Stimulated activated CD8-positive, alpha-beta memory T cell treated with anti-CD3 and anti-CD28 coated beads, Interleukin-12 subunit alpha, Interleukin-12 subunit beta, amount 100 ng/mL, for 1 hour (primary cell): ENCODE results near the gene KLHL20.
"Not testable (repeated sequence)": the region's sequence is repeated elsewhere in the genome, so short reads cannot be mapped to it uniquely, and the experiment has no call there.

ENCODE experiments used
- DNase-seq: peaks from one replicate; pipeline ENCODE4 v3.0.0-alpha.2; 2020; ENCODE audit warnings: low read depth

The KLHL20 gene

DNA sequence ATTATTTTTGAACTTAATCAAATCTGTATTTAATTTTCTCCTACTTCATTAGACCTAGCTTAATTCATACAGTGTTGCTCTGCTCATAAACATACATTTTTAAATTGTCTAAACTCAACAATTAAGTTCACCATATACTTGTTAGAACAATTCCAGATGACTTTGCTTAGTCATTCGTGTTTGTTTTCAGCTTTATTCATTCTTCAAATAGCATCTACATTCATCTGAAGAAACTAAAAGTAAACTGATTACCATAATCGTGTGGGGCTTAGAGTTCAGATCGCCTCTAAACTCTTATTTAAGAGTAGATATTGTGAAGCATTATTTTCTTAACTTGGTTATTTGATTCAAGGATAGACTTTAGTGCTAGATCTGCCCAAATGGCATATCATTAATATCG lies 34.4 kb downstream of the KLHL20 start:
- no peak for DNase-seq

DNA sequence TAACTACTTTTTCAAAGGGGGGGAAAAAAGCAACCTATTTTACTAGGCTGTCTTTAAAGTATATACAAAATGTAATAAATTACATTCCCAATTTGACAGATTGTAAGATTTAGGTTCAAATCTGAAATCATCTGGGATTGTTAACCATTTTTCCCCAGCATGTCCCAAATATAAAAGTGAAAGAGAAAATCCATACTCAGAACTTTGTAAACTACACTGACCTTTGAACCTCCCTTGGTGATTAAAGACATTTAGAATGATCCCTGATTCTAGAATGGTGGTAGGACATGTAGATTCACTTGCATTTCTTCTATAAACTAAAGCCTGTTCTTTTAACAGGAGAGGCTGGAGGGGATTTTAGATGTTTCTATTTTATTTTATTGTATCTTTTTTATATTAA lies 39.0 kb downstream of the KLHL20 start:
- no peak for DNase-seq

DNA sequence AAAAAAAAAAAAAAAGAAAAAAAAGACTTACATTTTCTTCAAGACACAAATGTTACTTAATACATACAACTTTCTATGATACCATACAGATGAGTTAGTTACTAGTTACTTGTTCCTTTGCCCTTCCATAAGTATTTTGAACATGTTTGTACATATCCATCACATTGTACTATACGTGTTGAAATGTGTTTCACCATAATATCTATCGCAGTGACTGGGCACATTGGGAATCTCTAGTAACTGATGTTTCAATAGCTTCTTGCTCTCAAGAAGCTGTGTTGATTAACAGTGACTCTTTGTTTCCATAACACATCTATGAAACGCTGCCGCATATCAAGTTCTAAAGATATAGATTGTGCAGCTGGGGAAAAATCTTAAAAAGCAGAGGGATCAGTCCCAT lies 42.9 kb downstream of the KLHL20 start:
- no peak for DNase-seq

DNA sequence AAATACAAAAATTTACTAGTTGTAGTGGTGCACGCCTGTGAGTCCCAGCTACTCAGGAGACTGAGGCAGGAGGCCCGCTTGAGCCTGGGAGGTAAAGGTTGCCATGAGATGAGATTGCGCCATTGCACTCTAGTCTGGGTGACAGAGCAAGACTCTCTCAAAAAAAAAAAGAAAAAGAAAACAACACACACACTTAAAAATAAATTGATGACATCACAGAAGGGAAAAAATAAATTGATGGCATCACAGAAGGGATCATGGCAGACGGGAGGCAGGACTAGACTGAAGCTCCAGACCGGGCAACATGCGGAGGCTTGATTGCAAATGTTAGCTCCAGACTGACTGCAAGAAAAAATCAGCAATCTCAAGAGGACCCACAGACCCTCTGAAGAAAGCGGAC lies 43.3 kb downstream of the KLHL20 start:
- no peak for DNase-seq

DNA sequence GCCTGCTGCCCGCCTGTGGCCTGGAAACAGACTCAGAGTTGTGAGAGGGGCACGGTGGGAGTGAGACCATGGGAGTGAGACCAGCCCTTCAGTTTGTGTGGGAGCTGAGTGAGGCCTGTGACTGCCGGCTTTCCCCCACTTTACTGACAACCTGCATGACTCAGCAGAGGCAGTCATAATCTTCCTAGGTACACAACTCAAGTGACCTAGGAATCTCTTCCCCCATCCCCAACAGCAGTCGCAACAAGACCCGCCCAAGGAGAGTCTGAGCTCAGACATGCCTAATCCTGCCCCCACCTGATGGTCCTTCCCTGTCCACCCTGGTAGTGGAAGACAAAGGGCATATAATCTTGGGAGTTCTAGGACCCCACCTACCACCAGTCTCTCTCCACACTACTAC lies 44.2 kb downstream of the KLHL20 start:
- DNase-seq: no peak

DNA sequence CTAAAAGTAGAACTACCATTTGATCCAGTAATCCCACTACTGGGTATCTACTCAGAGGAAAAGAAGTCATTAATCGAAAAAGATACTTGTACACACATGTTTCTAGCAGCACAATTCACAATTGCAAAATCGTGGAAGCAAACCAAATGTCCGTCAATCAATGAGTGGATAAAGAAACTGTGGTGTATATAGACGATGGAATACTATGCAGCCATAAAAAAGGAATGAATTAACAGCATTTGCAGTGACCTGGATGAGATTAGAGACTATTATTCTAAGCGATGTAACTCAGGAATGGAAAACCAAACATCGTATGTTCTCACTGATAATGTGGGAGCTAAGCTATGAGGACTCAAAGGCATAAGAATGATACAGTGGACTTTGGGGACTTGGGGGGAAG lies 49.5 kb downstream of the KLHL20 start:
- not testable (repeated sequence) for DNase-seq

DNA sequence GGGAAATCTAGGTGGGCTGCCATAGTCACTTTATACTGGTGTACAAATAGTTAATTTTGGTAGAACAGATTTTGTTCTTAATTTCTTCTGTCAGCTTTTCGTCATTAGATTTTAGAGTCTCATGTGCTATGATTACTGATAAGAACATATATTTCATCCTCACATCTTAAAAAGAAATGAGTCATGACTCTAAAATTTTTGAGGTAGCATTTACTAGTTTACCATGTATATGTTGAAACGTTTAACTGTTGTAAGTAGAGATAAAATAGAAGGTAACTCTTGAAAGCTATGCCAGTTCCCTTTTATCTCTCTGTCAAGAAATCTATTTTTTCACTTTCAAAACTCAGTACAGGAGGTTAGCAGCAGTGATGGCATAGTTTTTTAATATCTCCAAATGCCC lies 53.4 kb downstream of the KLHL20 start:
- DNase-seq: no peak

DNA sequence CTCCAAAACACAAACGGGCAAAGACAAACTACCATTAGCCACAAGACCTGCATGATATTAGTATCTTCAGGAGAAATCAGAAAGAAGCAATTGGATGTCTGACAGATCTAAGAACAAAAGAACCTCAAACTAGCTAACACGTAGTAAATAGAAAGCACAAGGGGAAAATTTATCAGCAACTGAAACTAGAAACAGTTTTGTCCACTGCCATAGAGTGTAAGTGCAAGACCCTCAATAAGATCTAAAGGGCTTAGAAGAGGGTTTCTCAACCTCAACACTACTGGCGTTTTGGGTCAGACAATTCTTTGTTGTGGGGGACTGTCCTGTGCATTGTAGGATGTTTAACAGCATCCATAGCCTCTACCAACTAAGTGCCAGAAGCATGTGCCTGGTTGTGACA lies 54.0 kb downstream of the KLHL20 start:
- DNase-seq: no peak

DNA sequence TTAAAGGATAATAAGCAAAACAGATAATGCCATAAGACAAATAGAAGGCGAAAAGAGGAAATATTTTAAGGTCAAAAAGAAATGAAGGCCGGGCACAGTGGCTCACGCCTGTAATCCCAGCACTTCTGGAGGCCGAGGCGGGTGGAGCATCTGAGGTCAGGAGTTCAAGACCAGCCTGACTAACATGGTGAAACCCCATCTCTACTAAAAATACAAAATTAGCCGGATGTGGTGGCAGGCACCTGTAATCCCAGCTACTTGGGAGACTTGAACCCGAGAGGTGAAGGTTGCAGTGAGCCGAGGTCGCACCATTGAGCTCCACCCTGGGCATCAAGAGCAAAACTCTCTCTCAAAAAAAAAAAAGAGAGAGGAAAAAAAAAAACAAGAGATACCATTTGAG lies 55.5 kb downstream of the KLHL20 start:
- not testable (repeated sequence) for DNase-seq

DNA sequence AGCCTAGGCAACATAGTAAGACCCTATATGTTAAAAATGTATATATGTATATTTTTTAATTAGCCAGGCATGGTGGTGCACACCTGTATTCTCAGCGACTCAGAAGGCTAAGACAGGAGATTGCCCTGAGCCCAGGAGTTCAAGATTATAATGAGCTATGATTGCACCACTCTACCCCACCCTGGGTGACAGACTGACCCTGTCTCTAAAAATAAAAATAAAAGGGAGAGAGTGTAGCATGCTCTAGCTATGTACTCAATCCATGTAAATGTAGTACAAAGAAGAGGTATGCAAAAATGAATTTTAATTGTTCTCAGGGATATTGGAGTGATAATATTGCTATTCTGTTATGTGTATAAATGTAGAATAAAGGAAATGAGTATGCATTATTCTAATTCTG lies 56.8 kb downstream of the KLHL20 start:
- DNase-seq: no peak

DNA sequence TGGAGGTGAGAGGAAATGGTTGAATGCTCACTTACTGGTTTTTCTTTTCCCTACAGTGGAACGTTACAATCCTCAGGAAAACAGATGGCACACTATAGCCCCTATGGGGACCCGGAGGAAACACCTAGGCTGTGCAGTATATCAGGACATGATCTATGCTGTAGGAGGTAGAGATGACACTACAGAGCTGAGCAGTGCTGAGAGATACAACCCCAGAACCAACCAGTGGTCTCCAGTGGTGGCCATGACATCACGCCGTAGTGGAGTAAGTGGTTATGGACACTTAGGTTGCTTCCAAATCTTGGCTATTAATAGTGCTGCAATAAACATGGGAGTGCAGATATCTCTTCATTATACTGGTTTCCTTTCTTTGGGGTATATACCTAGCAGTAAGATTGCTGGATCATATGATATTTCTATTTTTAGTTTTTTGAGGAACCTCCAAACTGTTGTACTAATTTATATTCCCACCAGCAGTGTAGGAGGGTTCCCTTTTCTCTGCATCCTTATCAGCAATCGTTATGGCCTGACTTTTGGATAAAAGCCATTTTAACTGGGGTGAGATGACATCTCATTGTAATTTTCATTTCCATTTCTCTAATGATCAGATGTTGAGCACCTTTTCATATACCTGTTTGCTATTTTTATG lies 60.9 kb downstream of the KLHL20 start:
- DNase-seq: no peak

DNA sequence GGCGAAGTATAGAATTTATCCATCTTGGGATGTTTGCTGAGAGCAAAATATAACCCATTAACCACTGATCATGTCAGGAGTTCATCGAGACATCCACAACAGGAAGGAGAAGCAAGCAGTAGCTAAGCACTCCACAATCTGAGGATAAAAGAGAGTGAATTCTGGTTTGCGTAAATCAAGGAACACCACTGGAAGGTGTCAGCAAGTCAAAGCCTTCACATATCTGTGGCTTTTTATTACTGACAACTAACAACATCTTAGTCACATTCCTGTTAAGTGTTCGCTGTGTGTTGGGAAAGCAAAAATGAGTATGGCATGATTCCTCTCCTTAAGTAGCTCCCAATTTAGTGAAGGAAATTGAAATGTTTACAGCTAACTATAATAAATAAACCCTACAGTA lies 65.2 kb downstream of the KLHL20 start:
- DNase-seq: no peak

DNA sequence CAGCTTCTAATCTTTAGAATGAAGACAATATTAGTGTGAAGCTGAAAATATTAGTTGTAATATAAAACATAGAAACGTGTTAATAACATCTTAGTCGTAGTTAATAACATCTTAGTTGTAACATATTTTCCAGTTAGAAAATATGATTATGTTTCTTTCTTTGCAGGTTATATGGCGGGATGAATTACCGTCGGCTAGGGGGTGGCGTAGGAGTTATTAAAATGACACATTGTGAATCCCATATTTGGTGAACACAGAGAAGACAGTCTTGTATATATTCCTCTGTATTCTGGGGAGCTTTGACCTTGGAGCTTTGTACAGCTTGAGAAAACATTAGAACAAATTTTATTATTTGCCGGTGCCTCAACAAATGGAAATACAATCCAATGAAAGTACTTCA lies 70.2 kb downstream of the KLHL20 start:
- DNase-seq: no peak

DNA sequence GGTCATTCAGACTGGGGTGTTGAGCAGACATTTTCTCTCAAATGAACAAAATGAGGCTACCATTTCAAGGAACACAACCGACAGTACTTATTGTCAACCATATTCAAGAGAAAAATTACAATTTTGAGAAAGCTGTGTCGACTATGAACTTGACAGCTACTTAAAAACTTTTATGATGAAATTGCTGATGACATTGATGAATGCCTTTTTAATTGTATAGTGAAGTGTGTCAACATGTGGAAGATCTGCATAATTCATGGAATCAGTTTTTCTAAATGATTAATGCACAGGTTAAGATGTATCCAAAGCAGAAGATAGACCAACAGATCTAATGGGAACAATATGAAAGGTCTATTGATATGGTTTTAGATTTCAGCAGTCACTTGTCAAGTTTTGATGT lies 75.1 kb downstream of the KLHL20 start:
- DNase-seq: no peak

DNA sequence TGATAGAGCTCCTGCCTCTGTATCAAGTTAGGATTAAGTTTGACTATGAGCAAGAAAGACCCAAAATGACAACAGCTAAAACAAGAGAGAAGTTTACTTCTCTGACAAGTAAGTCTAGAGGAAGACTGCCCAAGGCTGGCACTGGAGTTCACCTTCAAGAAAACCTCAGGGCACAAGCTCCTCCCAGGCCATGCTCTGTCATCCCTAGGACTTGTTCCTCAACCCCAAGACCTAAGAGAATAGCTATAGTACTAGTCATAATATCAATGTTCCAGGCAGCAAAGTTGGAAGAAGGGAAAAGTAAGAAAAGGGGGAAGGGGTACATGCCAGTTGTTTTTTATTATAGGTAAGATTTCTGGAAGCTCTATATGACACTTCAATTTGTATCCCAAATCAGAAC lies 83.3 kb downstream of the KLHL20 start:
- DNase-seq: no peak

DNA sequence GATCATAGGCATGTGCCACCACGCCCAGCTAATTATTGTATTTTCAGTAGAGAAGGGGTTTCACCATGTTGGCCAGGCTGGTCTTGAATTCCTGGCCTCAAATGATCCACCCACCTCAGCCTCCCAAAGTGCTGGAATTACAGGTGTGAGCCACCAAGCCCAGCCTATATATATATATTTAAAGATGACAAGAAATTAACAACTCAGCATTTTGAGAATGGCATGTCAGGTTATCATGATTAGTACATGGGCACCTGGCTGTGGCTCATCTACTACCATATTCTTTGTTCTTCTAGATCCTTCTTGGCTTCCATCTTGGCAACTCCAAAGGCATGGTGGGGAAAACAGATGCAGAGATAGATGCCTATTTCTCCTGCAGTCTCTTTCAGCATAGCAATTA lies 85.2 kb downstream of the KLHL20 start:
- not testable (repeated sequence) for DNase-seq

DNA sequence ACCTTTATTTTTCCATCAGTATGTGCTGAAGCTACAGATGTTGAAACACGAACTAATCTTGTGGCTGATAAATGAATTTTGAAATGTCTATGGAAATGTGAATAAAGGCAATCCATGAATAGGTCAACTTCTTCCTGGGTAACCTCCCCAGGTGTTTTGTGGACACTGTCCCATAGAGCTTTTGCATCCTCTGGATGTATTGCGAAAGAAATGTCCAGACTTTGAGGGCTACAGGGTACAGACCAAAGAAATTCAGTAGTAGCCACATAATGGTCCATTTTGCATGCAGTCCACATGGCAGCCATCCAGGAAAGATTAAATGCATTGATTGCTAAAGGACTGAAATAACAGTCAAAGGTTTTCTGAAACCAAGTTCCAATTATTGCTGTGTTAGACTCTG lies 88.2 kb downstream of the KLHL20 start:
- no peak for DNase-seq

DNA sequence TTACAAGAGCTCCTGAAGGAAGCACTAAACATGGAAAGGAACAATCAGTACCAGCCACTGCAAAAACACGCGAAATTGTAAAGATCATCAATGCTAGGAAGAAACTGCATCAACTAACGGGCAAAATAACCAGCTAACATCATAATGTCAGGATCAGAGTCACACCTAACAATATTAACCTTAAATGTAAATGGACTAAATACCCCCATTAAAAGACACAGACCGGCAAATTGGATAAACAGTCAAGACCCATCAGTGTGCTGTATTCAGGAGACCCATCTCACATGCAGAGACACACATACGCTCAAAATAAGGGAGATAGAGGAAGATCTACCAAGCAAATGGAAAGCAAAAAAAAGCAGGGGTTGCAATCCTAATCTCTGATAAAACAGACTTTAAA lies 98.9 kb downstream of the KLHL20 start:
- not testable (repeated sequence) for DNase-seq

DNA sequence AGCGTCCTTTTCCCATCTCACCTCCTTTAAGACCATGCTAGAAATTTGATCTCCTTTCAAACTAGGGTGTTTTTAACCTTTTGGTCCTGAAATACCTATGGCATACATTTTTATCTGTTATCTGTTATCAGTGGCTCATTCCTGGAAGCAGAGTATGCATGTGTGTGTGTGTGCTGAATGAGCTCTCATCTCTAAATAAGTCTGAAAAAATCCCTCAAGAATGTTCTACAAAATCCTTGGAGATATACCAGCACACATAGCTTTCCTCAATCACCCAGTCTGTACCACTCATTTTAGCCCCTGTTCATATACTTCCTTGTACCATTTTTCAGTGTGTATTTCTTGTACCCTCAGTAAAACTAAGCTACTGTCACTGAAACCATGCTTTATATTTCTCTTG lies 103.7 kb downstream of the KLHL20 start:
- DNase-seq: no peak

DNA sequence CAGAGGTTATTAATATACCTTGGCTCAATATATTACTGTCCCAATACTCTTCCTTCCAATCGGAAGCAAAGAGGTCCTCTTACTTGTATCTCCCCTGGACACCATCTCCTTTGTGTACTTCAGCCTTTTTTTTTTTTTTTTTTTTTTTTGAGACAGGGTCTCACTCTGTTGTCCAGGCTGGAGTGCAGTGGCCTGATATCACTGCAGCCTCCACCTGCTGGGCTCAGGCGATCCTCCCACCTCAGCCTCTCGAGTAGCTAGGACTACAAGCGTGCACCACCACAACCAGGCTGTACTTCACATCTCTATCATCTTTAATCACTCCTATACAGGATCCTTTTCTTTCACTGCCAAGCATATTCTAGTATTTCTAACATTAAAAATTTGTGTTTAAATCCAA lies 106.9 kb downstream of the KLHL20 start:
- no peak for DNase-seq

DNA sequence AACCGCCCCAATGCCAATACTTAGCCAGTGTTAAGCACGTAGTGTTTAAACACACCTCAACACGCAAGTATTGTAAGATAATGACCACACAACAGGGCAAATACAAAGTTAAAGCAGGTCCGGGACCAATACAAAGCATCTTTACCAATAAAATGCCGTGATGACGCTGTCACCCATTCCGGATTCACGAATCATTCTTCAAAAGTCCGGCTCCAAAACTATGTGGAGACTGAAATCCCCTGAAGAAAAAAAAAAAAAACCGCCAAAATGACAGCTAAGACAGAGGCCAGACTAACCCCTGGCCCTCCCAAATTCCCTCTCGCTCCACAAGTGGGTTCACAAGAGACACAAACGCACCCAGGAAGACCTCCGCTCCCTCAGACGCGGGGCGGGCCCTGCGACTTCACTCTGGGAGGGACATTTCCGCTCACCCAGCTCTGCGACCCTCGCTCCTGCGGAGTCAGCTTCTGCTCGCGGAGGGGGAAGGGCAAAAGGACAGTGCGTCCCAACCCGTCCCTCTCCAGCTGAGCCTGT lies 109.1 kb downstream of the KLHL20 start:
- DNase-seq: no peak

DNA sequence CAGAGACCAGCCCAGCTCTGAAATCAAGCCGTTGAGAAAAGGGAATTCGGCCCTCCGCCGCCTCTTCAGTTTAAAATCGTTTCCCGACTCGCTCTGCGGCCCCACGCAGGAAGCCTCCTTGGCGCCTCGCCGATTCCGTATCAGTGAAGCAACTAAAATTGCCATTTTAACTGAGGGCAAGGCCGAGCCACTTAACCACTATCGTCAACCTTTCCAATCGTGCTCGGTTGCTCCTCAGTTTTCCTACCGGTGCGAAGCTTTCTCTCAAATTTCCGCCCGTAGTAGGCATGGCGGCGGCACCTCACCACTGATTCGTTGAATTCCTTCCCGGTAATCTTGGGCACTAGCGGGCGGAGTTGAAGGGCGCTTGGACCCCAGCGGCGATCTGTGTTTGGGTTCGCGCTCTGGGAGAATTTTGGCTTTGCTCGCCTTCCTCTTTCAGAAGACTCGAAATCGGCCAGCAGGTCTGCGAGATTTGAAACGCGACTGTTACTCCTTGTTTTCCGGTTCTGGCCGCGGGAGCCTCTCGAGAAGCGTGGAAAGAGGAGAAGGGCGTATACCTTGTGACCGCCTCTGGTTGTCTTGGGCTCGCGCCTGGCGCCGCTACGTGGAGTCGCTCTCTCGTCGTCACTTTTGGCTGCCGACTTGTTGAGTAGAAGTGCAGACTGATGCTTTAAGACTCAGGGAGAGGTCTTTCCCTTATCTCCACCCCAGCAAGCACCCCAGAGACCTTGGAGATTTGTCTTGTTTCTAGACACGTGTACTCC lies 109.7 kb downstream of the KLHL20 start, which contains the start of the genes CENPL and DARS2:
Gene CENPL (minus strand): TSS at position 569 of the 767 bp plus-strand sequence. CDS start 13,584 bp downstream, outside the sequence.
Gene DARS2 (plus strand): TSS at position 359 of the 767 bp plus-strand sequence. CDS start 557 bp downstream, outside the sequence.
- DNase-seq: peak; percentile 84

DNA sequence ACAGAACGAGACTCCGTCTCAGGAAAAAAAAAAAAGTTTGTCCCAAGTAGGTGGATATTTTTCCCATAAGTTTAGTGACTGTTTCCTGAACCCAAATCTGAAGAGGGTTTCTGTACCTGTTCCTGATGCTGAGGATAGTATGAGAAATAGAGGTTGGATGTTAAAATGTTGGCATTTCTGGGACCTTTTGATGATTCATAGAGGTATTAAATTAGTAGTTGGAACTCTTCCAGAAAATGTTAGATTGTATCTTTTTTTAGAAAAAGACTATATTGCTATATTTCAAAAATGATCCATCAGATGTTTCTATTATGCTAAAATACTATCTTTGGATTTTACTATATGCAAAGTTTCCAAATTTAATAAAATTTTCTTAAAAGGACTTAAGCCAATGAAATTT lies 112.8 kb downstream of the KLHL20 start:
- no peak for DNase-seq
